GM19328 (cell line): Measurements from ENCODE around the gene STARD5.

Experiments used
- ATAC-seq: cut with Tn5 transposase; IDR thresholded peaks from one replicate; pipeline ENCODE4 v1.9.1; 2021; ENCODE audit warnings: mild to moderate bottlenecking, moderate library complexity; ENCODE audit not compliant: unreplicated experiment

Gene STARD5

GRCh38 chr15:81314378-81314777, 9.6 kb downstream of the STARD5 start:
- no peak for ATAC-seq

DNA sequence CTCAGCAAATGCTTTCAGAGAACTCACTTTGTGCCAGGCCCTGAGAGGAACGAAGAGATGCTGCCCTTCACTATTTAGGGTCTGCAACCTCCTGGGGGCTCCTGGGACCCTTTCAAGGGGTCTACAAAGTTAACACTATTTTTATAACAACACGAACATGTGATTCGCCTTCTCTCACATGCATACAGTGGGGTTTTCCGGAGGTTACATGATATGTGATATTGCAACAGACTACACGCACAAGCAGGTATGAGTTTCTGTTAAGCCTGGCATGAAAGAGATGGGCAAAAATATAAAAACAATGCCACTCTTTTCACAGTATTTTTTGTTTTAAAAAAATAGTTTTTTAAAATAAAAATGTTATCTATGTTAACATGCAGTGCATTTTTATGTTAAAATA, 10.3 kb downstream of the STARD5 start:
- no peak for ATAC-seq

DNA sequence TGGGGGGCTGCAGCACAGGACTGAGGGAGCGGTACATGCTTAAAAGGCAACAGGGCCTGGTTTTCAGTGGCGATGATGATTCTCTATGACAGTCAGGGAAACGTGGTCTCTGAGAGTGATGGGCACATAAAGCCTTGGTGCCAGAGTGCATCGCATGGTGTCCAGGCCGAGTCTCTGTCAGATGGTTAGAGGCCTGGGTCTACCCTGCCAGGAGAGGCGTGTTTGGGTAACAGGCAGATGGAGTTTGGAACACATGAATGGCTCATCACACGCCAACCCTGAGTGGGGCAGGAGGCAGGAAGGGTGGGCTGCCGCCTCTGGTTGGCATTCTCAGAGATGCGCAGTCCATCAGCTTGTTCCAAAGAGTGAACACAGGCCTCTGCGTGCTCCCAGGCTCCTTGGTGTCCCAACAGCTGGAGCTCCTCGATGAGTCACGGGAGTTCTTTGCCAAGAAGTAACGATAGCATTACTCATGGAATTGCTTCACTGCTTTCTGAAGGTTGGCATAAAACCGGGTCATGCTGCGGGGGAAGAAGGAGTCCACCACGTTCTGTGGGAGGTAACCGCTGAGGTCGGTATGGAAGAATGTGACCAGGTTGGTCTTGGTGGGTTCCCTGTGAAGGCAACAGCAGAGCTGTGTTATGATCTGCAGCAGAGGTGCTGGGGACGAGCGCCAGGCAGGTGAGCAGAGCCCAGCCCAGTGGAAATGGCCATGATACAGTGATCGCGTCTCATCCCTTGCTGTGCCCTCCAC, 11.0 kb downstream of the STARD5 start:
- ATAC-seq = no peak

DNA sequence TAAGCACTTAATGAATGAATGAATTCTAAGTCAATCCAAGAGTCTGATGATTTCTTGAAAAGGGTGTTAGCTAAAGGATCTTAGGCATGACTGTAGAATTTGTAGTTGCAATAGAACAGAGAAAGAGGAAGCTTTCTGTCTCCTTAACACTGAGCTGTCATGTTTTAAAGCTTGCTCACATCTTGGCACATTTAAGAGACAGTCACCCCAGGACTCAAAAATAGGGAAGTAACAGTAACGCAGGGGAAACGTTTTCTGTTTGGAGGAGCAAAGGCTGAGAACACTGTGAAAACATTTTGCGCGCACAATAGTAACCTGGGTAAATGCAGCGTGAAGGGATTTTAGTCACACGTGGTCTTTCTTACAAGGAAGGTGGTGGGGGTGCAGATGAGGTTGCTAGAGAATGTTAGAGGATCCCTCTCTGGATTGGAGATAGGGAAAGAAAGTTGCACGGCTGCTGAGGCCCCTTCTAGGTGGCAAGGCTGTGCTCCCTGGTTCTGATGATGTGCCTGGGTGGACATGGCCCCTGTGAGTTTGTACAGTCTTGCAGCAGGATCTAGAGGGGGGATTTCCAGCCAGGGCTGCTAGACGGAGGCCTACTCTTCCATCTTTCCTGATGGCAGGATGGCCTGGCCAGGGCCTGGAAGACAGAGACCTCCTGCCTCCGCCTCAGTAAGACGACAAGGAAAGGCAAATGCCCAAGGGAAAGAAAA, 12.0 kb downstream of the STARD5 start:
- peak; percentile 47 for ATAC-seq

DNA sequence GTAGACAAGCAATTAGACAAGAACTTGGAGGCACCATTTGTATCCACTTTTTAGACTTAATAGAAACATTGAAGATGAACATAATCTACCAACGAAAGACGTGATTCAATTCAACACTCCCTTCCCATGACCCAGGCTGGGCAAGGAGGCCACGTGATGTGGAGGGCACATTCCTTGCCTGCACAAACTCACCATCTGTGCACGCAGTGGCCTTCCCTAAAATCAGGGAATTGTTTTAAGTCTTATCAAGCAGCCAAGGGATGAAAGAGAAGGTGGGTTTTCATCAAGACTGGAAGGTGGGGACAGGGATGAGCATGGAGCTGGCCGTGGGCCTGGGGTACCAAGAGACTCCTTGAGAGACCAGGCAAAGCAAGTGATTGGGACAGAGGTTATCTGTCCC, 13.5 kb downstream of the STARD5 start:
- no peak for ATAC-seq

- no peak for ATAC-seq
These were observed 14.1 kb downstream of the STARD5 start for GRCh38 chr15:81309647-81310450.

DNA sequence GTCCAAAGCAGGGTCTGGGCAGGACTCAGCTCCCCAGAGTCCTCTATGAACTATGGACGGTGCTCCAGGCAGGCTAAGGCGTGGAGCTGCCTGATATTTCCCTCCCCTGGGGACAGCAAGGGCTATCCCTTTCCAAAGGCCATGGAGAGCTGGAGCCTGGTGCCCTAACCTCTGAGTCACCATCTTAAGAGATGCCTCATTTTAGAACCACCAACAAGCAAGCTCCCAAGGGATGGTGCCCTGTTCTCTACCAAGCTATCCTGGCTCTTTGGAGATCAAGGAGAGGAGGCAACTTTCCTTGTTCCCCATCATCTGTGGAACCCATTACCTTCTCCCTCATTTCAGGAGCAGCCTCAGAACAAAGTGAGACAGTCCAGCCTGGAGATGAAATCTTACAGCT, 15.7 kb downstream of the STARD5 start:
- ATAC-seq = no peak

DNA sequence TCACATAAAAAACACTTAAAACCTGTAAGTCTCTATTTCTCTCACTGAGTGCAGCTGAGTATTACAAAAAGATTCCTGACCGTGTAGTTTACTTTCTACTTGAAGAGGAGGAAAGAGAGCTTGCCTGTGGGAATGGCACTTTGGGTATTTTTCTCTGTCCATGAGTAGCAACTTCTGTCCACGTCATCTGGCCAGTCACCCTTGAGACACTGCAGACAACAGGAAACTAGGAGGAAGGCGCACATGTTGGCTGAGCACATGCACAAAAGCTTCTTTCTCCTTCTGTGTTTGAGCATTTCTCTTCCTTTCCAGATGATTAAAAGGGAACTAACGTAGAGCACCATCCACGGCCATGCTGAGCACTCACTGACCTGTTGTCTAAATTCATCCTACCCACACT, 19.7 kb downstream of the STARD5 start:
- no peak for ATAC-seq

DNA sequence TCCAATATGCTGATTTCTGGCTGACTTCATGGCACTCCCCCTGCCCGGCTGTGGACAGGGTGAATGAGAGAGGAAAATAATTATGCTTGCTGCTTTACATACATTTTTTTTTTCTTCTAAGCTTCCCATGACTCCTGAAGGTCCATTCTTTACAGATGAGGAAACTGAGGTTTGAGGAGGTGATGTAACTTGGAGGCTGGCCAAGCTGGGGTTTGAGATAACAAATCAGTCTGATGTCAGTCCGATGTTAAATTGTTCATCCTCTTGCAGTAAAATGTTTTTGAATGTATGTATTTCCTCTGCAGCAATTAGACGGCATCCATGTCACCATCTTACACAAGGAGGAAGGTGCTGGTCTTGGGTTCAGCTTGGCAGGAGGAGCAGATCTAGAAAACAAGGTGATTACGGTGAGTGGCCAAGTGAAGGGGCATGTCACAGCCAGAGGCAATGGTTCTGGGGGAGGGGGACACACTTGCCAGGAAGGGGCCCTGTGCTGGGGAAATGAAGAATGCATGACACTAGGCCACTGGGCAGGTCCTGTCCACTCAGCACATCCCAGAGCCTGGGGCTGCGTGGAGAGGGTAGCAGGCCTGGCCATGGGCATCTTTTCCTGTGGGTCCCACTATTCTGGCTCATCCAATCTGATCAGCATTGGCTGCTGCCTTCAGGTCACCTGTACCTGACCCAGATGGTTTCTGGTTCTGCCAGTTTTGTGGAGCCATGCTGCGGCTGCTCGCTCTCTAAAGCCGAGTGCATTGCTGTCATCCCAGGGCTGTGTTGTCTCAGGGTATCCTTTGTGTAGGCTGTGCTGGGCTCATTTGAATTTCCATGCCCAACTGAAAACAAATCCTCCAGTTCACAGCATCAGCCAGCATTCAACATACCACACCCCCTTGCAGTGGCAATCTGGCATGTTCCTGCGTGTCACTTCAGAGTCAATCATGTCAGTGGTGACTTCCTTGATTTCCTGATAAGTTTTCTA, 20.4 kb downstream of the STARD5 start:
- no peak for ATAC-seq

DNA sequence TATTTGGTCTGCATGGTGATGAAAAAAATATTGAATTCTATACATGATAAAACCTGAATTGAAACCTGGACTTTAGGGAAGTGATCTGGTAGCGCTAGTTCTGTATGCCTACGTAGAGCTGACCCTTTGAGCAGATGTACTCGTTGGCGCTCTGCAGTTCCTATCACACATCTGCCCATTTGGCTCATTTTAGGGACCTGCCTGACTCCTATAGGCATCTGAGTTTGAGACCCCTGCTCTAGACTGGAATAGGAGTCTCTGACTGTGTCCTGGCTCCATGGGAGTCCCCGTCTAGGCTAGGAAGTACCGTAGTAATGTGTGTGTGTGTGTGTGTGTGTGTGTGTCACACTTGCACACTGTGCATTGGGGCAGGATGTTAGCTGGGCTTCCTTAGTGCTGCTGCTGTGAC, 21.2 kb downstream of the STARD5 start:
- ATAC-seq = no peak

DNA sequence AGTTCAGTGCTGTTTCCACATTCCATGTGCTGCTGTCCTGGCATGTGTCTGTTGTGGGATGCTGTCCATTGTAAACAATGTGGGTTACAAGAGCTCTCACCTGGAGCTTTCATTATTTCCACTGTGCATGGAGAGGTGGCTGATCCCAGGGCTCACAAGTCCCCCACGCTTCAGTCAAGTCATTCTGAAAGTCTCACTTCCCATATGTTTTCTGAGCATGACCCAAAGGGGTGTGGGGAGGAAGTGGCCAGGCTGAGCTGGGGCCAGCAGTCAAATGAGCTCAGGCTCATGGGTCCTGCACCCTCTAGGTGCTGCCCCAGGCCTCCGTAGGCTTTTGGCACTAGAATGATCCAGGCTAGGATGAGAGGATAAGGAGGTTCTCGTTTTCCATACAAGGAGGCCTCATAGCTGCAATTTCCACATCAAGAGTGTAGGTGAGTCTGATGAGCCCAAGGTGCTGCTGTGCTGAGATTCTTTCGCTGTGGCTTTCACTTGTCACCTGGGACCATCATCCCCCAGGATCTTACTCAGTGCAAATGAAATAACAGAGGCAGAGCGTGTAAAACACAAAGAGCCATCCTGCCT, 22.0 kb downstream of the STARD5 start:
- peak; percentile 70 for ATAC-seq

GRCh38 chr15:81301385-81301784, 22.6 kb downstream of the STARD5 start:
- ATAC-seq = no peak

DNA sequence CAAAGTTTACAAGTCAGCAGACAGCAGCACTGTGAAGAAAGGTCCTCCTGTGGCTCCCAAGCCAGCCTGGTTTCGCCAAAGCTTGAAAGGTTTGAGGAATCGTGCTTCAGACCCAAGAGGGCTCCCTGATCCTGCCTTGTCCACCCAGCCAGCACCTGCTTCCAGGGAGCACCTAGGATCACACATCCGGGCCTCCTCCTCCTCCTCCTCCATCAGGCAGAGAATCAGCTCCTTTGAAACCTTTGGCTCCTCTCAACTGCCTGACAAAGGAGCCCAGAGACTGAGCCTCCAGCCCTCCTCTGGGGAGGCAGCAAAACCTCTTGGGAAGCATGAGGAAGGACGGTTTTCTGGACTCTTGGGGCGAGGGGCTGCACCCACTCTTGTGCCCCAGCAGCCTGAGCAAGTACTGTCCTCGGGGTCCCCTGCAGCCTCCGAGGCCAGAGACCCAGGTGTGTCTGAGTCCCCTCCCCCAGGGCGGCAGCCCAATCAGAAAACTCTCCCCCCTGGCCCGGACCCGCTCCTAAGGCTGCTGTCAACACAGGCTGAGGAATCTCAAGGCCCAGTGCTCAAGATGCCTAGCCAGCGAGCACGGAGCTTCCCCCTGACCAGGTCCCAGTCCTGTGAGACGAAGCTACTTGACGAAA, 24.2 kb downstream of the STARD5 start:
- no peak for ATAC-seq

- ATAC-seq = no peak
These were observed 24.8 kb downstream of the STARD5 start for GRCh38 chr15:81299156-81299555.

- no peak for ATAC-seq
These were observed 25.3 kb downstream of the STARD5 start for GRCh38 chr15:81298611-81299010.

- no peak for ATAC-seq
These were observed 26.1 kb downstream of the STARD5 start for GRCh38 chr15:81297603-81298575.

GRCh38 chr15:81297147-81297572, 26.8 kb downstream of the STARD5 start:
- no peak for ATAC-seq

- ATAC-seq = peak; percentile 44
These were observed 27.3 kb downstream of the STARD5 start for GRCh38 chr15:81296673-81297072.
